DOHH2 (cell line): ENCODE results near the gene MID2.

Experiments
- H3F3A ChIP-seq: fragments of 200-600 bp; sonication (generic), shearing (Covaris generic); 2 replicates; pipeline ENCODE4 v1.6.0; 2016; ENCODE audit warnings: antibody characterized with exemption, mild to moderate bottlenecking; ENCODE audit not compliant: control insufficient read depth, insufficient read depth
- H3K27ac ChIP-seq: fragments of 200-600 bp; sonication (generic); 2 replicates; pipeline ENCODE4 v1.5.1; 2014; ENCODE audit warnings: low read depth, mild to moderate bottlenecking, low read length, moderate library complexity
- H3K27me3 ChIP-seq: fragments of 200-600 bp; sonication (generic); 2 replicates; pipeline ENCODE4 v1.6.1; 2014; ENCODE audit warnings: mild to moderate bottlenecking, low read length, mixed read lengths; ENCODE audit not compliant: control insufficient read depth
- H3K36me3 ChIP-seq: fragments of 200-600 bp; sonication (generic); 2 replicates; pipeline ENCODE4 v1.6.1; 2014; ENCODE audit warnings: mild to moderate bottlenecking, low read length, moderate library complexity, mixed read lengths; ENCODE audit not compliant: control insufficient read depth
- H3K4me1 ChIP-seq: fragments of 200-600 bp; sonication (generic); 2 replicates; pipeline ENCODE4 v1.6.1; 2014; ENCODE audit warnings: mild to moderate bottlenecking, low read length, mixed read lengths; ENCODE audit not compliant: control insufficient read depth
- H3K4me2 ChIP-seq: fragments of 200-600 bp; sonication (generic); 2 replicates; pipeline ENCODE4 v1.6.0; 2014; ENCODE audit warnings: mild to moderate bottlenecking, low read length, moderate library complexity
- H3K4me3 ChIP-seq: fragments of 200-600 bp; sonication (generic); 2 replicates; pipeline ENCODE4 v1.5.1; 2014; ENCODE audit warnings: mild to moderate bottlenecking, low read length, mixed read lengths
- H3K79me2 ChIP-seq: fragments of 200-600 bp; sonication (generic); 2 replicates; pipeline ENCODE4 v1.6.1; 2014; ENCODE audit warnings: mild to moderate bottlenecking, low read length, mixed read lengths; ENCODE audit not compliant: control insufficient read depth
- H3K9me2 ChIP-seq: fragments of 200-600 bp; sonication (generic); replicated peaks from 2 replicates; pipeline ENCODE4 v1.6.1; 2014; ENCODE audit warnings: mild to moderate bottlenecking, low read length, mixed read lengths; ENCODE audit not compliant: control insufficient read depth
- H3K9me3 ChIP-seq: fragments of 200-600 bp; sonication (generic); 2 replicates; pipeline ENCODE4 v1.6.1; 2014; ENCODE audit warnings: antibody characterized with exemption, low read length, mixed read lengths; ENCODE audit not compliant: control insufficient read depth, insufficient read depth
- H4K20me1 ChIP-seq: fragments of 200-600 bp; sonication (generic); 2 replicates; pipeline ENCODE4 v1.6.0; 2014; ENCODE audit warnings: low read depth, mild to moderate bottlenecking, antibody characterized with exemption, low read length, moderate library complexity; ENCODE audit not compliant: control insufficient read depth, insufficient read depth
- EZH2phosphoT487 ChIP-seq: fragments of 200-600 bp; sonication (generic); IDR thresholded peaks from 2 replicates; pipeline ENCODE4 v1.6.1; 2017; ENCODE audit warnings: borderline replicate concordance, mild to moderate bottlenecking, antibody characterized with exemption, low read length, moderate library complexity, mixed read lengths
- TF ChIP-seq, protein P1 (sequence below): fragments of 200-600 bp; sonication (generic); IDR thresholded peaks from one replicate; pipeline ENCODE4 v1.5.1; 2014; ENCODE audit warnings: antibody characterized with exemption, mild to moderate bottlenecking, low read depth, low read length; ENCODE audit not compliant: poor library complexity, severe bottlenecking

Gene MID2

DNA sequence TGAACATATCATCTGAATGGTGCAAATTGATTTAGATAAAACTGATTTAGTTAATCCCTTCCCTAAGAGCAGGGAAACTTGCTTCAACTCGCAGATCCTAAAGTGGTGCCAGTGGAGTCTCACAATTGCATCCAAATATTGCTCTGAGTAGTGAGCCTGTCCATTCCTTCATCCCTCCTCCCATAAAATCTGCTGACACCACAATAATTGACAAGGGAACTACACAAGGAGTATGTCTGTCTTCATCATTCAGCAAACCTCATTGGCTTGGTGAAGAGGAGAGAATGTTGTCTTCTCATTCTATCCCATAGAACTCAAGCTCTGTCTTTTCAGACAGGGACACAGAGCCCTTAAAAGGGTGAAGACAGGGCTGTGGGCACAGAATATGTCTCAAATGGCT, 4.2 kb downstream of the MID2 start:
- Histone ChIP-seq H3F3A (no peaks in the 10 kb centered on the region), H3K4me2 (no peak overlapping the region), H3K9me3 (no peaks in the 10 kb centered on the region), H3K4me1 (no peaks in the 10 kb centered on the region), H3K27me3 (peaks cover 21% of the 10 kb centered on the region), H3K4me3 (no peak overlapping the region), H4K20me1 (no peaks in the 10 kb centered on the region), H3K79me2 (no peaks in the 10 kb centered on the region), H3K27ac (no peak overlapping the region), H3K9me2 (no peaks in the 10 kb centered on the region), H3K36me3 (no peaks in the 10 kb centered on the region)
- TF ChIP-seq, protein P1, sequence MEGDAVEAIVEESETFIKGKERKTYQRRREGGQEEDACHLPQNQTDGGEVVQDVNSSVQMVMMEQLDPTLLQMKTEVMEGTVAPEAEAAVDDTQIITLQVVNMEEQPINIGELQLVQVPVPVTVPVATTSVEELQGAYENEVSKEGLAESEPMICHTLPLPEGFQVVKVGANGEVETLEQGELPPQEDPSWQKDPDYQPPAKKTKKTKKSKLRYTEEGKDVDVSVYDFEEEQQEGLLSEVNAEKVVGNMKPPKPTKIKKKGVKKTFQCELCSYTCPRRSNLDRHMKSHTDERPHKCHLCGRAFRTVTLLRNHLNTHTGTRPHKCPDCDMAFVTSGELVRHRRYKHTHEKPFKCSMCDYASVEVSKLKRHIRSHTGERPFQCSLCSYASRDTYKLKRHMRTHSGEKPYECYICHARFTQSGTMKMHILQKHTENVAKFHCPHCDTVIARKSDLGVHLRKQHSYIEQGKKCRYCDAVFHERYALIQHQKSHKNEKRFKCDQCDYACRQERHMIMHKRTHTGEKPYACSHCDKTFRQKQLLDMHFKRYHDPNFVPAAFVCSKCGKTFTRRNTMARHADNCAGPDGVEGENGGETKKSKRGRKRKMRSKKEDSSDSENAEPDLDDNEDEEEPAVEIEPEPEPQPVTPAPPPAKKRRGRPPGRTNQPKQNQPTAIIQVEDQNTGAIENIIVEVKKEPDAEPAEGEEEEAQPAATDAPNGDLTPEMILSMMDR = no peak
- TF ChIP-seq EZH2phosphoT487 = no peak

DNA sequence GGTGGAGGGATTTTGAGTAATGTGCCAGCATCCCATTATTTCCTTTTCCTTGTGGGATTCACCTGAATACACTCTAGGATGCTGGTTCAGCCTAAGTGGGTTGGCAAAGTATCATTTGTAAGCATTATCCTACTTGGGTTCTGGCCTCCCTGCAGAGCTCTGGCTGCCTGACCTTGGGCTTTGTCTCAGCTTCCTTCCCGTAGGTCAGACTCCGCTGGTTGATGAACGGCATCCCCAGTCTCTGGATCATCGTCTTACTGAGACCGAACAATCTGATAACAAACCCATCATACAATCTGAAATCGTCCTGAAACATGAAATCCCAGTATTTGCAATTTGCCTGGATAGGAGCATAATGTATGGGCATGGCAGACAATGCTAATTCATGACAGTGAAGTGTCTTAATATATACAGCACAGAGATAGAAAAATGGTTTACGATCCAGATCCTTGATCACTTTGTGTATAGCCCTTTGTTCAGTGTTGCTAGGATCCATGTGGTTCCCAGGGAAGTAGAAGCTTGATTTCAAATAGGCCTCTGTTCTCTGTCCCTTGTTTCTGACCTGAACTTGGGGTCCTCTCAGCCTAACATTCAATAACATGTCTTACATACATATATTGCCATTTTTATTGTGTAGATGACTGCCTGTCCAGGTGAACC, 5.5 kb downstream of the MID2 start:
- Histone ChIP-seq H3K4me3 (no peak overlapping the region), H3K79me2 (no peaks in the 10 kb centered on the region), H3F3A (no peaks in the 10 kb centered on the region), H3K36me3 (no peaks in the 10 kb centered on the region), H3K27me3 (peaks cover 13% of the 10 kb centered on the region), H3K9me2 (no peaks in the 10 kb centered on the region), H3K4me1 (no peaks in the 10 kb centered on the region), H4K20me1 (no peaks in the 10 kb centered on the region), H3K4me2 (no peak overlapping the region), H3K27ac (no peak overlapping the region), H3K9me3 (no peaks in the 10 kb centered on the region)
- TF ChIP-seq EZH2phosphoT487 = no peak
- TF ChIP-seq, protein P1 = no peak

DNA sequence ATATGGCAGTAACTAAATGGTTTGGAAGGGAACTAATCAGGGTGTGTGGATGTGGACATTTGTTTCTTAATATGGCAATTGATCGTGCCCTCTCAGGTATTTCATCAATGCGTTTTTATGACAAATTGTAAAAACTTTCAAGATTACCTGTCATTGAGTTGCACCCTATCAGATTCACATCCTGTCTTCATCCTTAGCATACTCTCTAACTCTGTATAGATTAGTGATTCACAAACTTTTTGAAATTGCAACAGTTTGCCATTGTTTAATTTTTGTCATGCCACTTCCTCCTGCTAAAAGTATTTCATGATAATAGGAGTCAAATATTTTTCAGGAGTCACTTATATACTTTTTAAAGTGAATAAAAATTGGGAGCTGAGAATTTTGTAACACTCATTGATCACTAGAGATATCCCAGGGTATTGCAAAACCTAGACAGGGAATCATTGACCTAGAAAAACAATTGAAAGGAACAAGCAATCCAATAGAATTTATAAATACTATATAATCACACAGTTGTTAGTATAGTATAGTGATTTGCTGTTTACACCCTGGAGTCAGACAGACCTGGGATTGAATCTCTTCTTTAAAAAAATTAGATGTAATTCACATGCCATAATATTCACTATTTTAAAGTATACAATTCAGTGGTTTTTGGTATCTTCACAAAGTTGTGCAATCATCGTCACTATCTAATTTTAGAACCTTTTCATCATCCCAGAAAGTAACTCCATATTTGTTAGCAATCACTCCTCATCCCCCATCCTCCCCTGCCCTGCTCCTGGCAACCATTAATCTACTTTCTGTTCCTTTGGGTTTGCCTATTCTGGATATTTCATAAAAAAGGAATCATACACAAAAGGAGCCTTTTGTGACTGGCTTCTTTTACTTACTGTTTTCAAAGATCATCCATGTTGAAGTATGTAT, 8.9 kb downstream of the MID2 start:
- Histone ChIP-seq H4K20me1 (no peaks in the 10 kb centered on the region), H3K4me1 (no peaks in the 10 kb centered on the region), H3K4me2 (no peak overlapping the region), H3K4me3 (no peak overlapping the region), H3K79me2 (no peaks in the 10 kb centered on the region), H3K27me3 (no peaks in the 10 kb centered on the region), H3K9me3 (no peaks in the 10 kb centered on the region), H3K9me2 (no peaks in the 10 kb centered on the region), H3K36me3 (no peaks in the 10 kb centered on the region), H3F3A (no peaks in the 10 kb centered on the region), H3K27ac (no peak overlapping the region)
- TF ChIP-seq, protein P1 = no peak
- no peak for TF ChIP-seq EZH2phosphoT487
